Heart right ventricle (tissue), 16 donors: ENCODE data around the gene MRPL38. TPM values are rescaled to one million over a fixed set of nuclear protein-coding genes. Genes with fewer than 3 reads are reported as not detected.

Source experiments
- ATAC-seq, 8 donors: fragments of 200-7000 bp; cut with Tn5 transposase; one replicate each; pipeline ENCODE4 v1.9.1; 2020; ENCODE audit warnings: mild to moderate bottlenecking in 8 of 8, moderate library complexity in 8 of 8, moderate number of reproducible peaks in 1 of 8
- DNase-seq, 2 donors: peaks; one replicate each; pipeline ENCODE4 v3.0.0-alpha.2; 2020
- H3K27ac ChIP-seq, 10 donors: fragments of 200-600 bp; sonication (generic) in 2 of 10; one replicate each; pipeline versions ENCODE4 v1.5.0 to v1.8.0; 2020 to 2022; ENCODE audit warnings: mild to moderate bottlenecking in 3 of 10
- H3K27me3 ChIP-seq, 7 donors: fragments of 200-600 bp; one replicate each; pipeline ENCODE4 v1.8.0; 2021 to 2022; ENCODE audit warnings: mild to moderate bottlenecking in 2 of 7
- H3K36me3 ChIP-seq, 9 donors: fragments of 200-600 bp; sonication (generic) in 1 of 9; one replicate each; pipeline versions ENCODE4 v1.5.0 to v1.8.0; 2020 to 2022; ENCODE audit warnings: mild to moderate bottlenecking in 2 of 9
- H3K4me1 ChIP-seq, 9 donors: fragments of 200-600 bp; sonication (generic) in 1 of 9; one replicate each; pipeline versions ENCODE4 v1.5.0 to v1.8.0; 2020 to 2022; ENCODE audit warnings: mild to moderate bottlenecking in 4 of 9
- H3K4me3 ChIP-seq, 10 donors: fragments of 200-600 bp; sonication (generic) in 2 of 10; one replicate each; pipeline versions ENCODE4 v1.5.0 to v1.8.0; 2020 to 2022; ENCODE audit warnings: mild to moderate bottlenecking in 7 of 10, moderate library complexity in 2 of 10
- H3K9me3 ChIP-seq, 11 donors: fragments of 200-600 bp in 10 of 11; sonication (generic) in 2 of 11; one replicate each; pipeline versions ENCODE4 v1.5.0 to v1.8.0; 2013 to 2022; ENCODE audit warnings: mild to moderate bottlenecking in 2 of 11, control low read depth in 1 of 11, moderate library complexity in 1 of 11
- CTCF ChIP-seq, 9 donors: fragments of 200-600 bp; sonication (generic) in 2 of 9; IDR thresholded peaks; one replicate each; pipeline versions ENCODE4 v1.5.0 to v1.8.0; 2021 to 2022; ENCODE audit warnings: antibody characterized with exemption in 9 of 9, mild to moderate bottlenecking in 5 of 9, moderate library complexity in 1 of 9
- WGBS, 2 donors: extraction: QIAGEN DNeasy Blood & Tissue Kit; methylation state at CpG; one replicate each; pipeline ENCODE4 v1.1.7; 2013; ENCODE audit warnings: inconsistent platforms in 1 of 2; 5-methylcytosine and 5-hydroxymethylcytosine counted together
- intact Hi-C, 10 donors: fragments of 100-400 bp; cut with DNase I; formaldehyde crosslinking; loops; one replicate each; pipeline versions ENCODE4 v1.11.1 to v1.14.2; 2022
- polyA plus RNA-seq, 2 donors: library from polyadenylated mRNA; stranded (reverse); fragments of 200-250 nt; gene quantifications; one replicate each; pipeline ENCODE4 v1.2.3, GENCODE V29; 2013
- total RNA-seq, 10 donors: library from RNA; stranded (reverse); fragmentation: NEBNext Ultra II Directional in 3 of 10; extraction: Animal tissue kit (Norgen Biotek cat#: 25700) in 3 of 10; gene quantifications; one replicate each; pipeline versions ENCODE4 v1.2.1 to v1.2.4, GENCODE V29; 2021 to 2023
- donor health status: Arrhythmogenic right ventricular cardiomyopathy.
- donor health status: ischemic (EF 13 %, LVEDD 7.1; RV severe dilation, severe dysfunction).
- donor health status: healthy with polysubstance abuse.
- donor health status: DM: no; HTN: yes; CAD: no.
- donor health status: DM: no; HTN: no; CAD: no.
- donor health status: ischemic (EF 25% LVEDD 6.9; RV normal size, moderate dysfunction).
- donor health status: ischemic (EF 25% LVEDD 5.7; RV mildly dilated, moderate dysfunction).
- donor health status: healthy.
- donor health status: DM: yes; HTN: yes; CAD: no.
- donor health status: Ischemic cardiomyopathy.
- donor health status: ischemic (EF 35%, LVEDD 5.7; RV mildly dilated, moderate dysfunction).
- donor health status: nonischemic (EF 11% LVEDD 7.7; RV severe dilation, severe dysfunction).
- donor health status: DM: yes; HTN: yes; CAD: no.
- donor health status: PGD.
- donor health status: ischemic (EF 29% LVEDD 5.4; RV normal size, mild dysfunction).
- donor health status: nonischemic (EF 23%, LVEDD 6.1; RV moderate dilation, normal function).

Gene MRPL38
- total and polyA plus RNA-seq, 12 donors: 86.0 to 160 (median 96.5) TPM

- peak within 1 kb of the TSS; percentile 88 to 99 (median 96) for H3K27ac ChIP-seq
- WGBS, 2 donors: 1% methylated on average over 93 to 102 of the region's 102 CpGs
- H3K9me3 ChIP-seq: no peaks in the 10 kb centered on the region
- peak; percentile 80 to 92 (median 85) for ATAC-seq
- peak within 1 kb of the TSS; percentile 50 to 80 (median 74) for H3K4me3 ChIP-seq
- peak; percentile 85 to 89 for DNase-seq
- intact Hi-C loops: loop anchor here in 5 of 10 donors (1.0 to 10.0 kb wide), 7 partner anchors 19 to 132 kb away; partner anchors contain the start of genes WBP2 (in 3 of the 5) and GALK1 (in 1 of the 5)
- H3K36me3 ChIP-seq: peaks cover 6 to 54% (median 27%) of the 10 kb centered on the region in 9 donors
- peaks cover 16 to 37% (median 27%) of the 10 kb centered on the region in 9 donors for H3K4me1 ChIP-seq
- H3K27me3 ChIP-seq: no peaks in the 10 kb centered on the region
- peak; percentile 19 to 78 (median 51) for TF ChIP-seq CTCF (IDR thresholded peaks at IDR 0.05)
Measured at GRCh38 chr17:75896415-75897159, 8.1 kb downstream of the MRPL38 start, which contains the start of gene TRIM65. TSS of gene TRIM65 (minus strand) at chr17:75896951. CDS start at chr17:75896937, 14 bp downstream.

- ATAC-seq (no peak), DNase-seq (no peak)
- Histone ChIP-seq H3K4me3 (peak overlapping the region; percentile 50 to 80 (median 74)), H3K4me1 (peaks cover 16 to 37% (median 27%) of the 10 kb centered on the region in 9 donors), H3K27me3 (no peaks in the 10 kb centered on the region), H3K36me3 (peaks cover 5 to 54% (median 29%) of the 10 kb centered on the region in 9 donors), H3K9me3 (no peaks in the 10 kb centered on the region), H3K27ac (peak overlapping the region; percentile 88 to 99 (median 96))
- WGBS, 2 donors: 44 to 52% methylated on average over 28 of the region's 28 CpGs
- peak in 4 of 9 donors; percentile 10 to 25 (median 14) for TF ChIP-seq CTCF (IDR thresholded peaks at IDR 0.05)
- intact Hi-C loops: loop anchor here in 5 of 10 donors (1.0 to 10.0 kb wide), 7 partner anchors 18 to 131 kb away; partner anchors contain the start of genes WBP2 (in 3 of the 5) and GALK1 (in 1 of the 5)
Measured at GRCh38 chr17:75895370-75896155, 9.1 kb downstream of the MRPL38 start.

GRCh38 chr17:75894049-75894733 lies 10.5 kb downstream of the MRPL38 start:
- no peak for ATAC-seq
- WGBS, 2 donors: 81 to 82% methylated on average over 22 of the region's 22 CpGs
- Histone ChIP-seq H3K27me3 (no peaks in the 10 kb centered on the region), H3K4me3 (no peak overlapping the region), H3K36me3 (peaks cover 4 to 53% (median 20%) of the 10 kb centered on the region in 9 donors), H3K4me1 (peaks cover 16 to 37% (median 27%) of the 10 kb centered on the region in 9 donors), H3K27ac (peak overlapping the region in 1 of 10 donors; percentile 99), H3K9me3 (no peaks in the 10 kb centered on the region)
- intact Hi-C loops: loop anchor here in 3 of 10 donors (5.0 to 10.0 kb wide), 3 partner anchors 122 to 132 kb away; partner anchors contain the start of gene GALK1 (in 1 of the 3)
- no peak for DNase-seq
- no peak for TF ChIP-seq CTCF (IDR thresholded peaks at IDR 0.05)
